Suppressor macrophage treated with lipopolysaccharide for 4 hours (primary cell): ENCODE measurements around the gene ZNF791.
"Not testable (repeated sequence)": the region's sequence is repeated elsewhere in the genome, so short reads cannot be mapped to it uniquely, and the experiment has no call there.

ENCODE experiments used
- DNase-seq: peaks from one replicate; pipeline ENCODE4 v3.0.0-alpha.2; 2020

ZNF791 gene

DNA sequence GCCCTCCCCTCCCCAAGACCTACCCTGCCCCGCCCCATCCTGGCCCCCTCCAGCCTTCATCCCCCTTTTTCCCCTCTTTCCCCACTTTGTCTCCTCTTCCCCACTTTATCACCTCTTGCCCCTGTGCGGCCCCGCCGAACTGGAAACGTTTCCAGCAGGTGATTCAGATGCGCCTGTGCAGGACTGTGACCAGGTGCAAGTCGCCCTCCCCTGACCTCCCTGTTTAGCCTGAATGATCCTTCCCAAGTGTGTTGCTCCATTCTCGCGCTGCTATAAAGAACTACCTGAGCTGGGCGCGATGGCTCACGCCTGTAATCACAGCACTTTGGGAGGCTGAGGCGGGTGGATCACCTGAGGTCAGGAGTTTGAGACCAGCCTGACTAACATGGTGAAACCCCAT is 25.9 kb downstream of the ZNF791 start:
- no peak for DNase-seq

GRCh38 chr19:12638611-12639182 is 28.0 kb downstream of the ZNF791 start:
- no peak for DNase-seq

DNA sequence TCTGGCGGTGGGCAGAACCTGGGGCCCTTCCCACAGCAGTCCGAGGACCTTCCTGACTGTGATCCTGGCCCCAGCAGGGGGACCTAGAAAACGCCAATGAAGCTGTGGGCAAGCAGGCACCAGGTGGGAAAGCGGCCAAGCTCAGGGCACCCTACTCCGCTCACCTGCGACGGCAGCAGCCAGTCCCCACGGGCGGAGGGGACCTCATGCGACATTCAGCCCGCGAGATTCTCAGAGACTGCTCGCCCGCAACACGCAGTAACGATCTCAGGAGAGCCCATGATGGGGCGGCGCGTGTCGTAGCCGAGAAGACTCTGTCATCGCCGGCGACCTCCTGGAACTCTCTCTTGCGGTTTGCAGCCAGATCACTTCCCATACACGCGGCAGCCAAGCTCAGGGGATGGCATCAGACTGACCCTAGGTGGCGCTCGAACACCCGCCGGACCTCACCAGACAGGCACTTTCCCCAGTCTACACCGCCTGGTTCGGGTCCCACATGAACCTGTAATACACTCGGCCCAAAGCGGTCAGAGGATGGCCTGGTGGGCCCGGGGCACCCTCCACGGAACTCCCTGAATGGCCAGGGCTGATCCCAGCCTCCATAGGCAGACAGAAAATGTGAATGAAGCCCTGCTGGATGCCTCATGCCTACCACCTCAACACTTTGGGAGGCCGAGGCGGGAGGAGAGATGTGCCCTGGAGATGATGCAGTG is 29.3 kb downstream of the ZNF791 start:
- DNase-seq = peak; percentile 92

GRCh38 chr19:12641456-12641855 is 30.7 kb downstream of the ZNF791 start:
- DNase-seq = no peak

DNA sequence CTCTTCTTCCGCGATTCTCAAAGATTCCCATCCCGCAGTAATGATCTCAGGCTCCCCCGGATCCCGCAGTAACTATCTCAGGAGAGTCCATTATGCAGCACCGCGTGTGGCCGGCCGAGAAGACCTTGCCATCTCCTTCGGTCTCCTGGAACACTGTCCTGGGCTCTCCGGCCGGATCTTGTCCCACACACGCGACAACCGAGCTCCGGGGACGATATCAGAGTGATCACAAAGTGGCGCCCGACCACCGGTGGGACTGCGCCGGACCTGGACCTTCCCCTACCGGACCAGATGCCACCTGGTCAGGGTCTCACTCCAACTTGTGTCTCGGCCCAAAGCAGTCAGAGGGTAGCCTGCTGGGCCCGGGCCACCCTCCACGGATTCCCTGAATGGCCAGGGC is 31.8 kb downstream of the ZNF791 start:
- DNase-seq = no peak

GRCh38 chr19:12643716-12644115 is 33.0 kb downstream of the ZNF791 start:
- DNase-seq = not testable (repeated sequence)

DNA sequence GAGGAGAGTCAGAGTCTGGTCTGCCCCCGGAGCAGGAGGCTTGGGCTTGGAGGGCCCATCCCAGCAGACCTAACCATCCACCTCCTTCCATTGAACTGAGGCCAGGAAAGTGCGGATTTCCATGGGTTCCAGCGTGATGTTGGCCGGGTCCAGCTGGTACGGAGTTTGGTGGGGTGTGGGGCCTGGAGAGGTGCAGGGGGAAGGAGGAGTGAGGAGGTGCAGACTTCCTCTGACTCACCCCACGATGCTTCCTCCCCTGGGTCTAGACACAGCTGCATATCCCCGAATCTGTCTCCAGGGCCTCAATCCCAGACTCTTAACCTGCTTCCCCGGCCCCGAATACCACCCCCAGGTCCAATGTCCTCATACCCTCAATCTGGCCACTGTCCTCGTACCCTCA is 35.8 kb downstream of the ZNF791 start:
- no peak for DNase-seq

GRCh38 chr19:12647047-12647446 is 36.3 kb downstream of the ZNF791 start:
- DNase-seq = no peak

- DNase-seq = peak; percentile 58
These were observed 36.9 kb downstream of the ZNF791 start for GRCh38 chr19:12647490-12648071.

DNA sequence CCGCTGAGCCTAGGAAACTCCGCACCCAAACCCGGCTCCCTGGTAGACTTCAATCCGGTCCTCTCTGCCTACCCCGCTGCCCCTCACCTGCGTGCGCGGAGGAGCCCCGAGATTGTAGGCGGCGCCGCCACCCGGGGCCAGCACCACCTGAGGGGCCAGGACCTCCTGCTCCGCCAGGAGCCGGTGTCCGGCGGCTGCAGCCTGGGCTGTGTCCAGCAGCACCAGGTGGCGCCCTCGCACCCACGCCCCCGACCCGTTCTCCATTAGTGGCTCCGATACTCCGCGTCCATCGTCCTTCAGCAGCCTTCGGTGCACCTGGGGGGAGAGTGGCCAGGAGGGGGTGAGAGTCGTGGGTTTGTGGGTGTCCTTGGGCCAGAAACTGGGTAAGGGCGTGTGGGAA is 37.4 kb downstream of the ZNF791 start:
- DNase-seq = no peak

- DNase-seq = no peak
These were observed 39.2 kb downstream of the ZNF791 start for GRCh38 chr19:12649941-12650340.

- no peak for DNase-seq
These were observed 41.5 kb downstream of the ZNF791 start for GRCh38 chr19:12652219-12652618.

GRCh38 chr19:12655546-12655945 is 44.8 kb downstream of the ZNF791 start:
- no peak for DNase-seq

DNA sequence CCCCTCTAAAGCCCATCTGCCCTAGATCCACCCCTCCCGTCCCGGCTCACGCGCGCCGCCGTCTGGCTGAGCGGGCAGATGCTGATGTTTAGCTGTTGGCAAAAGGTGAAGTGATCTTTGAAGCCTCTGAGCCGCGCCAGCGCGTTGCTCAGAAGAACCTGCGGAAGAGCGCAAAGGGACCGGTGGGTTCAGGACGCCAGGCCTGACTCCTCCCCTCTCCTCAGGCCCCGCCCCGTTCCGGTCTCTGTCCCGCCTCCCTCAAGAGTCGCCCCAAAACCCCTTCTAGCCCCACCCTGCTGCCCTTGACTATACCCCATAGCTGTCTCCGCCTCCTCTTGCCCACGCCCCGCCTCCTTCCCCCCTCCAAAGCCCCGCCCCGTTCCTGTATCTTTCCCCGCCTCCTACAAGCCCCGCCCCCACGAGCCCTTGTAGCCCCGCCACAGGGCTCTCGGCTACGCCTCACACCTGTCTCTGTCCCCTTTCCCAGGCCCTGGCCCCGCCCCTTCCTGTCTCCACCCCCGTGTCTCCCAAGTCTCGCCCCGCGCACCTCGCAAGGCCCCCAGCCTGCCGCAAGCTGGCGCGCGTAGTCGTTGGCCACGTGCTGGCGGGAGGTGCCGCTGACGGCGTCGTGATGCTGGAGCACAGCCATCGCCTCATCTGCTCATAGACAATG is 46.3 kb downstream of the ZNF791 start:
- DNase-seq = no peak

- no peak for DNase-seq
These were observed 47.2 kb downstream of the ZNF791 start for GRCh38 chr19:12657966-12658365.

- no peak for DNase-seq
These were observed 50.3 kb downstream of the ZNF791 start for GRCh38 chr19:12660980-12661379.

DNA sequence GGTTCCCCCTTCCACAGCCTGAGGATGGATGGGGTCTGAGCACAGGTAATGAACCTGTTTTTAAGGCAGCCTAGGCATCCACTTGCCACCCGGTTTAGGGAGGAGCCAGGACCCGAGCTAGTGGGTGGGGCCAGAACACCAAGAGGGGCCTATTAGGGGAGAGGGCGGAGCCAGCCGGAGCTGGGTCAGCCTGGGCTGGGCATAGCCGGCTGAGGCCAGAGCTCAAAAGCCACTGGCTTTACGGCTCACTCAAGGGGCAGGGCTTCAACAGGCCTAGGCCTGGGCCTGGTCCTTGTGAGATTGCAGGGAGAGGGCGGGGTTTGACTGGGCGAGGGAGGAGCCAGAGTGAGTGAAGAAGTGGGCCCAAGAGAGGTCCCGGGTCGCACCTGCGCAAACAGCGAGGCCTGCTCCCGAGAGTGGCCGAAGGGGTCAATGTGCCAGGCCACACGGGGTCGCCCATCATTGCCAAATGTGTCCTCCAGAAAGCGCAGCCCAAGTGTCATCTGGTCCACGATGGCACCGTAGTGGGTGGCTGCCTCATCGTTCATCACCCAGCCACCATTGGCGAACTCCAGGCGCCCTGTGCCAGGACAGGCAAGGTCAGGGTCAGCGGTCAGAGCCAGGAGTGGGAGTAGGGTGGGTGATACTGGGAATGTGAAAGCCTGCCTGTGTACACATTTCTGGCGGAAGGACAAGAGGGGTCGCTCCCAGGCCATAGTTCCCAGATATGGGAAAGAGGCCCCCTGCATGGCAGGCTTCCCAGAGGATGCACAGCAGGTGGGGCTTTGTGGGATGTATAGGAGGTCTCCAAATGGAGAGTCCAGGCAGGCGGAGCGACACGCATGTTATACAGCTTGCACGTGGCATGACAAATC is 53.9 kb downstream of the ZNF791 start:
- DNase-seq = no peak

DNA sequence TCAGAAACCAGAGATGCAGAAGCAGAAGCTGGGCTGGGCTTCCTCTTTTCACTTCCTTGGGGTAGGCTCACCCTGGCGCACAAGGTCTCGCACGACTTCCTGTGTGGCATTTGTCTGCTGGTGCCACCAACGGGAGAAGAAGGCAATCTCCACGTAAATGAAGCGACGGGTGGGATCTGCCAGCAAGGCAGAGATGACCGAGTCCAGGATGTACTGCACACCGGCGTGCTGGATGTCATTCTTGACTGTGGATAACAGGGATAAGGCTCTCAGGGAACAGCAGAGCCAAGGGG is 54.5 kb downstream of the ZNF791 start:
- peak; percentile 95 for DNase-seq

- DNase-seq = peak; percentile 41
These were observed 55.0 kb downstream of the ZNF791 start for GRCh38 chr19:12665671-12666264.

DNA sequence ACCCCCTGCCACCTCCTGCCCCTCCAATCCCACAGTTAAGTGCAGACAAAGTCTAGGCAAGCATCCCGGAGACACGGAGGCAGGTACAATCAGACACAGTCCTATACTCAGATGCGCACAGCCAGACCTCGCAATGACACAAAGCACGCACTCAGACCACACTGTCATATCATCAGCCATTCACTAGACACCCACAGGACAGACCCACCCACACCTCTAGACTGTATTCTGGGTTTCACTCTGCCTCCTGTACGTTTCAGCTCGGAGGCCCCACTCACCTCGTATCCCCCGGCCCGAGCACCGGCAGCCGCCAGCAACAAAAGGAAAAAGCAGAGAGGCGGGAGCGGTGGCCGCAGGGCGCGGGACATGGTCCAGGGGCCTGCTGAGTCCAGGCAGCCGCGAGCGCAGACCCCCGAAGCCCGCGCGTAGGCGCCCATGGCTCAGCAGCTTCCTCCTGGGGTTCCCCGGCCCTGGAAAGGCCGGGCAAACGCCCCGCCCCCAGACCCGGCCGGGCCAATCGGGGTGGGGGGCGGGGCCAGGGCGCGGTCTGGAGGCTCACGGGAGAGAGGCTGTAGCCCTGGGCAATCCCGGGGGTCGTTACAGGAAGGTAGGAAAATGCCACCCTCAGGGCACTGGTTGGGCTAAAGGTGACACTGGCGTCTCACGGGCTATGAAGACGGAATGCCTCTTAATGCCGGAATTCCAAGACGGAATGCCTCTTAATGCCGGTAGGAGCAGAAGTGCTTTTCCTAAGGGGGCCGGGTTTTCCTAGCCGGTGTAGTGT is 55.7 kb downstream of the ZNF791 start, which contains the start of the genes MAN2B1 and WDR83:
Gene MAN2B1, minus strand, starts transcription at position 478 of the 784 bp plus-strand sequence. Its CDS starts 41 bp downstream, at position 437.
Gene WDR83, plus strand, starts transcription at position 543 of the 784 bp plus-strand sequence. CDS start 2,984 bp downstream, outside the sequence.
- DNase-seq = peak; percentile 92

DNA sequence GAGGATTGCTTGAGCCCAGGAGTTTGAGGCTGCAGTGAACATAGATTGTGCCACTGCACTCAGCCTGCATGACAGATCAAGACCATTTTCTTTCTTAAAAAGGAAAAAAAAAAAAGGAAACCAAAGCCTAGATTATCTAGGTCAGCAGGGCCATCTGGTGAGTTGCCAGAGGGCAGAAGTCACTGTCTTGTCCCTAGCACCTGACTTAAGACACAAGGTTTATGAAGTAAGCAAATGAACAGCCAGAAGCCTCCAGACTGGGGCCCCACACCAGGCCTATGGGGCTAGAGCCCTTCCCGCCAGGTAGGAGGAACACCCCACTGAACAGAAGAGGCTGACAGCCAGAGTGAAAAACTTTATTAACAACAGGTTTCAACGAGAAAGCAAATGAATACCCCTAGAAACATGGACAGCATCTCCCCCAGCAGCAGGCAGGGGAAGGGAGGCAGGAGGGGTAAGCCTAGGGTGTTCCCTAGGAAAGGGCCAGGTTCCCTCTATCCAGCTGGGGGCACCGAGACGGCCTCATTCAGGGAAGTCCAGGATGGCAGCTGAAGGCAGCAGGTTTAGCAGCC is 57.1 kb downstream of the ZNF791 start:
- no peak for DNase-seq
